Neural cell (in vitro differentiated cells): ENCODE measurements around the gene HMCN2. TPM values are rescaled to one million over a fixed set of nuclear protein-coding genes. Genes with fewer than 3 reads are reported as not detected.

Experiments used
- H2AFZ ChIP-seq: fragments of 200-600, 300-800 bp; sonication (generic), shearing (Covaris generic); 2 replicates; pipeline ENCODE4 v1.6.0; 2014; ENCODE audit warnings: low read depth, mild to moderate bottlenecking, antibody characterized with exemption, low read length, moderate library complexity
- H3F3A ChIP-seq: fragments of 200-600 bp; shearing (Covaris generic); 2 replicates; pipeline ENCODE4 v1.6.1; 2016; ENCODE audit warnings: mild to moderate bottlenecking, moderate library complexity, mixed read lengths, antibody characterized with exemption, low read length; ENCODE audit not compliant: insufficient read depth, poor library complexity, severe bottlenecking
- H3K27ac ChIP-seq: fragments of 200-600, 300-800 bp; sonication (generic), shearing (Covaris generic); 2 replicates; pipeline ENCODE4 v1.5.1; 2014; ENCODE audit warnings: mild to moderate bottlenecking, low read length, moderate library complexity
- H3K27me3 ChIP-seq: fragments of 300-800, 200-600 bp; sonication (generic), shearing (Covaris generic); 2 replicates; pipeline ENCODE4 v1.6.0; 2014; ENCODE audit warnings: mild to moderate bottlenecking, low read depth, low read length, moderate library complexity; ENCODE audit not compliant: insufficient read depth
- H3K36me3 ChIP-seq: fragments of 300-800, 200-600 bp; sonication (generic), shearing (Covaris generic); 2 replicates; pipeline ENCODE4 v1.5.1; 2014; ENCODE audit warnings: mild to moderate bottlenecking, antibody characterized with exemption, low read length, moderate library complexity; ENCODE audit not compliant: insufficient read depth
- H3K4me2 ChIP-seq: fragments of 300-800, 200-600 bp; sonication (generic), shearing (Covaris generic); 2 replicates; pipeline ENCODE4 v1.6.0; 2014; ENCODE audit warnings: mild to moderate bottlenecking, low read length
- H3K4me3 ChIP-seq: fragments of 300-800, 200-600 bp; sonication (generic), shearing (Covaris generic); 2 replicates; pipeline ENCODE4 v1.5.1; 2014; ENCODE audit warnings: mild to moderate bottlenecking, low read length, moderate library complexity
- H3K79me2 ChIP-seq: fragments of 200-600 bp; shearing (Covaris generic); replicated peaks from 2 replicates; pipeline ENCODE4 v1.6.0; 2014; ENCODE audit warnings: mild to moderate bottlenecking, low read length, moderate library complexity; ENCODE audit not compliant: insufficient read depth
- H3K9ac ChIP-seq: fragments of 300-800, 200-600 bp; sonication (generic), shearing (Covaris generic); 2 replicates; pipeline ENCODE4 v1.6.1; 2016; ENCODE audit warnings: mild to moderate bottlenecking, low read length, mixed read lengths
- H3K9me2 ChIP-seq: fragments of 200-600 bp; shearing (Covaris generic); 2 replicates; pipeline ENCODE4 v1.6.1; 2016; ENCODE audit warnings: mild to moderate bottlenecking, low read length, mixed read lengths; ENCODE audit not compliant: insufficient read depth
- H3K9me3 ChIP-seq: fragments of 200-600, 300-800 bp; sonication (generic), shearing (Covaris generic); 2 replicates; pipeline ENCODE4 v1.6.1; 2016; ENCODE audit warnings: mild to moderate bottlenecking, mixed run types, low read length, moderate library complexity, mixed read lengths
- H4K20me1 ChIP-seq: fragments of 200-600 bp; shearing (Covaris generic); 2 replicates; pipeline ENCODE4 v1.6.1; 2016; ENCODE audit warnings: mild to moderate bottlenecking, mixed run types; ENCODE audit not compliant: insufficient read depth
- CTCF ChIP-seq: fragments of 450-650 bp; IDR thresholded peaks from 2 replicates; pipeline ENCODE4 v1.5.1; 2014; ENCODE audit warnings: antibody characterized with exemption, mild to moderate bottlenecking, moderate library complexity; ENCODE audit not compliant: poor library complexity, severe bottlenecking
- EP300 ChIP-seq: fragments of 450-650 bp; conservative IDR thresholded peaks from 2 replicates; pipeline ENCODE4 v1.6.1; 2014; ENCODE audit warnings: antibody characterized with exemption, mild to moderate bottlenecking, moderate library complexity; ENCODE audit not compliant: poor library complexity, severe bottlenecking
- EZH2 ChIP-seq: fragments of 200-600, 300-800 bp; shearing (Covaris generic), sonication (generic); IDR thresholded peaks from 2 replicates; pipeline ENCODE4 v1.6.1; 2014; ENCODE audit warnings: antibody characterized with exemption, low read length, borderline replicate concordance, mild to moderate bottlenecking; ENCODE audit not compliant: insufficient read depth, poor library complexity, severe bottlenecking
- MXI1 ChIP-seq: fragments of 450-650 bp; conservative IDR thresholded peaks from 2 replicates; pipeline ENCODE4 v1.6.1; 2014; ENCODE audit warnings: antibody characterized with exemption, mild to moderate bottlenecking; ENCODE audit not compliant: poor library complexity, severe bottlenecking
- POLR2AphosphoS5 ChIP-seq: IDR thresholded peaks from 2 replicates; pipeline ENCODE4 v1.6.1; 2012
- RAD21 ChIP-seq: fragments of 450-650 bp; conservative IDR thresholded peaks from 2 replicates; pipeline ENCODE4 v1.6.1; 2014; ENCODE audit warnings: antibody characterized with exemption, mild to moderate bottlenecking, moderate library complexity
- REST ChIP-seq: IDR thresholded peaks from 2 replicates; pipeline ENCODE4 v1.6.1; 2012; ENCODE audit warnings: borderline replicate concordance
- SMC3 ChIP-seq: fragments of 450-650 bp; conservative IDR thresholded peaks from 2 replicates; pipeline ENCODE4 v1.6.1; 2014; ENCODE audit warnings: antibody characterized with exemption, mild to moderate bottlenecking, moderate library complexity; ENCODE audit not compliant: poor library complexity
- TAF1 ChIP-seq: IDR thresholded peaks from 2 replicates; pipeline ENCODE4 v1.6.1; 2012; ENCODE audit warnings: low read depth
- polyA plus RNA-seq: library from polyadenylated mRNA; depleted of rRNA; stranded (reverse); fragments of >200 nt; gene quantifications from 2 replicates; pipeline ENCODE4 v1.2.3, GENCODE V29; 2014

The HMCN2 gene
- polyA plus RNA-seq, 1 donor from 2014 or later: 1.7 TPM

GRCh38 chr9:130330202-130330862, 64.8 kb downstream of the HMCN2 start:
- Histone ChIP-seq H3K4me2 (no peak overlapping the region), H3K9me2 (no peaks in the 10 kb centered on the region), H3K79me2 (no peaks in the 10 kb centered on the region), H3K27me3 (no peaks in the 10 kb centered on the region), H3K4me3 (no peak overlapping the region), H3K9me3 (no peaks in the 10 kb centered on the region), H3K27ac (no peak overlapping the region), H3K36me3 (no peaks in the 10 kb centered on the region), H3K9ac (no peak overlapping the region), H3F3A (no peaks in the 10 kb centered on the region), H4K20me1 (no peaks in the 10 kb centered on the region), H2AFZ (no peak overlapping the region)
- TF ChIP-seq MXI1: no peak
- no peak for TF ChIP-seq REST
- TF ChIP-seq CTCF: no peak
- no peak for TF ChIP-seq POLR2AphosphoS5
- no peak for TF ChIP-seq RAD21
- TF ChIP-seq EZH2: no peak
- TF ChIP-seq SMC3: no peak
- no peak for TF ChIP-seq EP300
- no peak for TF ChIP-seq TAF1

- H3K4me2 ChIP-seq: no peak overlapping the region
- TF ChIP-seq POLR2AphosphoS5: no peak
- TF ChIP-seq TAF1: no peak
- TF ChIP-seq EZH2: no peak
- TF ChIP-seq MXI1: no peak
- TF ChIP-seq EP300: no peak
- TF ChIP-seq RAD21: no peak
- no peak for TF ChIP-seq CTCF
- no peak for TF ChIP-seq REST
- TF ChIP-seq SMC3: no peak
- H3K27me3 ChIP-seq: no peaks in the 10 kb centered on the region
- H3K36me3 ChIP-seq: no peaks in the 10 kb centered on the region
- no peak overlapping the region for H3K9ac ChIP-seq
- no peaks in the 10 kb centered on the region for H3F3A ChIP-seq
- H2AFZ ChIP-seq: no peak overlapping the region
- no peaks in the 10 kb centered on the region for H3K9me3 ChIP-seq
- no peak overlapping the region for H3K27ac ChIP-seq
- no peaks in the 10 kb centered on the region for H4K20me1 ChIP-seq
- H3K79me2 ChIP-seq: no peaks in the 10 kb centered on the region
- H3K4me3 ChIP-seq: no peak overlapping the region
- H3K9me2 ChIP-seq: no peaks in the 10 kb centered on the region
These were observed 65.5 kb downstream of the HMCN2 start for GRCh38 chr9:130331061-130331460.
